ENCODE results near the gene ZBTB4.
"Not testable (repeated sequence)": the region's sequence is repeated elsewhere in the genome, so short reads cannot be mapped to it uniquely, and the experiment has no call there.

Gene ZBTB4

GRCh38 chr17:7491583-7491982, 12.2 kb upstream of the ZBTB4 start:
- DNase-seq (ENCODE audit: low spot score): no peak

- DNase-seq (ENCODE audit: low spot score): no peak
Observed at GRCh38 chr17:7490144-7490543, 10.7 kb upstream of the ZBTB4 start.

GRCh38 chr17:7486181-7486580, 6.8 kb upstream of the ZBTB4 start:
- no peak for DNase-seq (ENCODE audit: low spot score)

GRCh38 chr17:7484919-7485377, 5.5 kb upstream of the ZBTB4 start:
- DNase-seq (ENCODE audit: low spot score): no peak

GRCh38 chr17:7484067-7484918, 4.9 kb upstream of the ZBTB4 start, which contains the start of gene POLR2A:
Gene POLR2A, plus strand, starts transcription at chr17:7484366.
- peak; percentile 97 for DNase-seq (ENCODE audit: low spot score)

GRCh38 chr17:7483255-7484066, 4.0 kb upstream of the ZBTB4 start:
- DNase-seq (ENCODE audit: low spot score): peak; percentile 94

GRCh38 chr17:7482742-7483088, 3.3 kb upstream of the ZBTB4 start:
- DNase-seq (ENCODE audit: low spot score): not testable (repeated sequence)

- not testable (repeated sequence) for DNase-seq (ENCODE audit: low spot score)
Observed at GRCh38 chr17:7481842-7482741, 2.7 kb upstream of the ZBTB4 start.

- not testable (repeated sequence) for DNase-seq (ENCODE audit: low spot score)
Observed at GRCh38 chr17:7481275-7481674, 1.8 kb upstream of the ZBTB4 start, which contains the start of gene SLC35G6. Gene SLC35G6, plus strand, starts transcription at chr17:7481446. Its CDS starts 71 bp downstream, at chr17:7481517.

GRCh38 chr17:7480089-7480384, 606 bp upstream of the ZBTB4 start:
- no peak for DNase-seq (ENCODE audit: low spot score)

GRCh38 chr17:7478276-7479212, 887 bp downstream of the ZBTB4 start:
- peak; percentile 62 for DNase-seq (ENCODE audit: low spot score)

GRCh38 chr17:7477392-7478275, 1.8 kb downstream of the ZBTB4 start:
- DNase-seq (ENCODE audit: low spot score): no peak

GRCh38 chr17:7476951-7477350, 2.5 kb downstream of the ZBTB4 start:
- no peak for DNase-seq (ENCODE audit: low spot score)

- no peak for DNase-seq (ENCODE audit: low spot score)
Observed at GRCh38 chr17:7476494-7476893, 2.9 kb downstream of the ZBTB4 start.

- no peak for DNase-seq (ENCODE audit: low spot score)
Observed at GRCh38 chr17:7475764-7476422, 3.5 kb downstream of the ZBTB4 start.

GRCh38 chr17:7474767-7475166, 4.7 kb downstream of the ZBTB4 start:
- not testable (repeated sequence) for DNase-seq (ENCODE audit: low spot score)

GRCh38 chr17:7471729-7472128, 7.7 kb downstream of the ZBTB4 start:
- no peak for DNase-seq (ENCODE audit: low spot score)

GRCh38 chr17:7470457-7470973, 8.9 kb downstream of the ZBTB4 start:
- not testable (repeated sequence) for DNase-seq (ENCODE audit: low spot score)

GRCh38 chr17:7469843-7470242, 9.6 kb downstream of the ZBTB4 start:
- not testable (repeated sequence) for DNase-seq (ENCODE audit: low spot score)

Data from CD4-positive, alpha-beta T cell treated with Interleukin-6 at 100 ng/mL for 8 hours (primary cell).